ENCODE measurements around the gene GPR146. TPM values are rescaled to one million over a fixed set of nuclear protein-coding genes. Genes with fewer than 3 reads are reported as not detected.

GPR146 gene
- total RNA-seq, 1 donor = not detected

DNA sequence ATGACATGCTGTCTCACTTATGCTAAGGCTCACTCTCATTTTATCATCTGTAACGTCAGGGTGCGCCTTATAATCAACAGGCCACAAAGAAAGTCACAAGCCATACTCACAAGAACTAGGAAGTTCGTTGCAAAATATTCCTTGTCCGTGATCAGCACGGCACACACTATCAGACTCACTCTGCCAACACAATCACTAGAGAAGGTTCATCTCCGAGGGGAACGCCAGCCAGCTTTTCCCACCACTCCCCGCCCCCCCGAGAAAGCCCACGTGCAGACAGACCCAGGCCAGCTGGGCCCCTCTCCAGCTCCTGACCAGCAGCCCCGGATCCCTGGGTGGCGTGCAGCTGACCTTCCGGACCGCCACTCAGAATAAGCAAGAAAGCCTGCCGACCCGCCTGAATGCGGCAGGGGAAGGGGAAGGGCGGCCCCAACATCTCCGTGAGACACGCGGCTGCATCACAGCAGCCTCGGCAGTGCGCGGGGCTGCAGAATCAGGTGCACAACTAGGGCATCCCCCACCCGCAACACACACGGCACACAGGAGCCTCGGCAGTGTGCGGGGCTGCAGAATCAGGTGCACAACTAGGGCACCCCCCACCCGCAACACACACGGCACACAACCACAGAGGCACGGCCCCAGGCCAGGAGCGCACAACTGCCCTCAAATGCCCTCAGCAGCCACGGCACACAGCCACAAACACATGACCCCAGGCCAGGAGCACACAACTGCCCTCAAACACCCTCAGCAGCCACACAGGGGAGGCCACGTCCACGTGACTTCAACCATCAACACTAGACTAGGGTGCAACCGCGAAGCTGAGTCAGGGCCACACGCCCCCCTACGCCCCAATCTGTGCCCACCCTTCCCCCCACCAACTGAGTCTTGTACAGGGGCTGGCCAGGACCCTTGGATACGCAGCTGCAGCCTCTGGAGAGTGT, 2.5 kb upstream of the GPR146 start:
- peak; percentile 59 for DNase-seq (ENCODE audit: low read depth)
- TF ChIP-seq CTCF (IDR thresholded peaks at IDR 0.05; ENCODE audit: insufficient read depth, low read depth, low read length) = no peak
- H3K4me3 ChIP-seq (ENCODE audit: low read depth, low read length) = no peak overlapping the region

- H3K4me3 ChIP-seq (ENCODE audit: low read depth, low read length) = no peak overlapping the region
- TF ChIP-seq CTCF (IDR thresholded peaks at IDR 0.05; ENCODE audit: insufficient read depth, low read depth, low read length) = no peak
- DNase-seq (ENCODE audit: low read depth) = no peak
Observed at GRCh38 chr7:1042492-1042833, 1.9 kb upstream of the GPR146 start.

- no peak for TF ChIP-seq CTCF (IDR thresholded peaks at IDR 0.05; ENCODE audit: insufficient read depth, low read depth, low read length)
- H3K4me3 ChIP-seq (ENCODE audit: low read depth, low read length) = peak overlapping the region; percentile 16
- DNase-seq (ENCODE audit: low read depth) = no peak
Observed at GRCh38 chr7:1043552-1044188, 676 bp upstream of the GPR146 start.

DNA sequence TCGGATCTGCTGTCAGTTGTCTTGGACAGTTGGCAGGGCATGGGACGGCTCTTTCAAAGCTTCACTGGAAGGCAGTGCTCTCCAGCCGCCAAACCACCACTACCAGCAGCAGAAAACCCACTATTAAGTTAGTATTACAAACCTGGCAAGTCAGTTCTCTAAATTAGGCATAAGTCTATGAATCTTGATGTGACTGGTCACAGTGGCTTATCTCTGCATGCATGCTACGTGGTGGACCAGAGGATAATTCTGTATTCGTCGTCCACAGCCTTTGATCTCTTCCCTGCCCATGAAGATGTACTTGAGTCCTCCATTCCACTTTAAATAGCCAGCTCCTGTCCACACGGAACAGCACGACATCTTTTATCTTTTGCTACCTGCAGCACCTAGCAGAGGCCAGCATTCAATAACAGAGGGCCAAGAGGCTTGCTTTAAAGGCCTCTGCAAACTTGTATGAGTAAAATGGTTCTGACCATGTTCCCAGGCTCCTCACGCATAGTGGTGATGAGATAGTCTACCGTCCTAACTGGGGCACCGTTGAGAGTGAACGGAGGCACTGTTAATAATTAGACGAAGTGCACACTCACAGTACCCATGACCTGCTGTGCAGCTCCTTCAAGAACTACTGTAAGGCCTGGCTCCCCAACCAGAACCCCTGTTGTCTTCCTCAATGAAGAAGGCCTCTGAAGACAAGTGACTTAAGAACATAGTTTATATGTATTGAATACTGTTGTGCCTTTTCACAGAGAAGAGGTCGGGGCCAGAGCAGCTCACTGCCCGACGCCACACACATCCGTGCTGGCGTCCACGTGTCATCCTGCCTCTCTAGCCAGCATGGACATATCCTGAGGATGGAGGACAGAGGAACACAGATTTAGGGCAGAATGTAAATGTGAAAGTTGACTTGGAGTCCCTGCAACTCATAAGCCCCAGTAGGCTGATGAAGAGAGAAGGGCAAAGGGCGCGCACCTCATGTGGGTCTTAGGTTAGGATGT, 1.0 kb downstream of the GPR146 start:
- H3K4me3 ChIP-seq (ENCODE audit: low read depth, low read length) = peak overlapping the region; percentile 65
- TF ChIP-seq CTCF (IDR thresholded peaks at IDR 0.05; ENCODE audit: insufficient read depth, low read depth, low read length) = no peak
- DNase-seq (ENCODE audit: low read depth) = no peak

DNA sequence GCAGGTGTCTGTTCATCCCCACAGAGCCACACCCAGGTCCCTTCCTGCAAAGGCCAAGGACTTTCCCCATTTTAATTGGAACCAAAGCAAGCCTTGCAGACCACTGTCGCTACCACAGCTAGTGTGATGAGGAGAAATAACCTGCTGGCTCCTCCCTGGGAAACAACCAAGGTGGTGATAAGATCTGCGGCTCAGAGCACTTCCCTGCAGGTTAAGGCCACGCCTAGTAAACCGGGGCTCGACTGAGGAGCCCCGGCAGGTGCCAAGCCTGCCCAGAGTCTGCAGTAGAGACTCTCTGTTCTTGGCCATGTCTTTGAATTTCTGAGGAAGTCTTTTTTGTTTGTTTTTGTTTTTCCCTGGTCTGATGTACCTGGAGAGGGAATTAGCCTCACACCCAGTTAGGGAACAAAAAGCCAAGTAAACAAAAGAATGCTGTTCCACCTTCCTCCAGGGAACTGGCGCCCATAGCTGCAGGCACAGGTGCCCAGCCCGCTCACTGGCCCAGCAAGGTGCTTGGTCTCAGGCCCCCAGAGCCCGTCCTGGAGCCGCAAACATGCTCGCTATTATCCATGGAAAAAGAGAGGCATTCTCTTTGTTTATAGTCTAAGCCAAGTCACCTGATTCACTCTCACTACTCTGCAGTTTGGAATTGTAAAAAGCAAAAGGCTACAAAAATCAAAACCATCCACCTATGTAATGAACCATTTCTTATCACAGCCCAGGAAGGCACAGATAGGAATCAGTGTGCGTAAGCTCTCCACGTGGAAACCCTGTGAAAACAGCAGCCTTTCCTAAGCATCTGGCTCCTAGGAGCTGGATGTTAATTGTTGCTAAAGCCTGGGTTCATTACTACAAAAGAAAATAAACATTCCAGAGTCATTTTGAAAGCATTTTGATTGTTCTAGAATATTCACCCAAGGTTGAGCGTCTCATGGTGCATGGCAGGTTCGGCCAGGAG, 2.7 kb downstream of the GPR146 start:
- no peak for DNase-seq (ENCODE audit: low read depth)
- TF ChIP-seq CTCF (IDR thresholded peaks at IDR 0.05; ENCODE audit: insufficient read depth, low read depth, low read length) = no peak
- H3K4me3 ChIP-seq (ENCODE audit: low read depth, low read length) = no peak overlapping the region

Data from fibroblast of villous mesenchyme (primary cell).